Superior temporal gyrus (tissue), 1 donor: ENCODE data around the gene ZNF319.

ENCODE experiments used
- DNase-seq: peaks from one replicate; pipeline ENCODE4 v3.0.0-alpha.2; 2016; ENCODE audit errors: extremely low spot score

ZNF319 gene

GRCh38 chr16:57977418-57978069 is 22.9 kb downstream of the ZNF319 start:
- DNase-seq = no peak

GRCh38 chr16:57976331-57976796 is 24.1 kb downstream of the ZNF319 start:
- peak; percentile 86 for DNase-seq

DNA sequence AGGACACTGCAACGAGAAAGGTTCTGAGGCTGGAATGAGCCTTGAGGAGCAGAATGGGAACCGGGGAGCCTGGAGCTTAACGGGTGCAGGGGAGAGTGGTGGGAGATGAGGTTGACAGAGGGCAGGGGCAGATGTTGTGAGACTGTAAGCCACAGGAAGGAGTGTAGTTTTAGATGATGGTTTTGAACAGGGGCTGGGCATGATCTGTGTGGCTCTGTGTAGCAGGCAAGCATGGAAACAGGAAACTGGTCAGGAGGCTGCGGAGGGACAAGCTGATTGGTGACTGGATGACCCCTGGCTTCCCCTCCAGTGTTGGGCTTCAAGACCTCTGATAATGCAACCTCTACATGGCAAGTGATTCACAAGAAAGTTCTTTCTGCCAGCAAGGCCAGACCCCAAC is 28.2 kb downstream of the ZNF319 start:
- DNase-seq = no peak

DNA sequence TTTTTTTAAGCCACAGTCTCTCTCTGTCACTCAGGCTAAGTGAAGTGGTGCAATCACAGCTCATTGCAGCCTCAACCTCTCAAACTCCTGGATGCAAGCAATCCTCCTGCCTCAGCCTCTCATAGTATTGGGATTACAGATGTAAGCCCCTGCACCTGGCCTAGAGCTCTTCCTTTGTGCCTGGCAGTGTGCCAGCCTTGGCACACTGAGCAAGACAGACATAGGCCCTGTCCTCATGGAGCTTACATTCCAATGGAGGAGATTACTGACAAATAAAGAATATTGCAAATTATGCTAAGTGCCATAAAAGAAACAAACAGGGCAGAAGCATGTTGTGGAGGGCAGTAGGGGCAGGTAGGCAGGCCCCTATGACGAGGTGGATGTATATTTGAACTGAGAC is 28.6 kb downstream of the ZNF319 start:
- no peak for DNase-seq

GRCh38 chr16:57970970-57971369 is 29.5 kb downstream of the ZNF319 start, which contains the start of gene CNGB1:
Gene CNGB1 (minus strand): TSS chr16:57971128. CDS start chr16:57967286, 3,842 bp downstream.
- DNase-seq = no peak

- DNase-seq = no peak
Observed at GRCh38 chr16:57970319-57970718, 30.2 kb downstream of the ZNF319 start.

- DNase-seq = no peak
Observed at GRCh38 chr16:57969451-57970123, 30.9 kb downstream of the ZNF319 start.

- no peak for DNase-seq
Observed at GRCh38 chr16:57967916-57968315, 32.6 kb downstream of the ZNF319 start.

- no peak for DNase-seq
Observed at GRCh38 chr16:57966986-57967385, 33.5 kb downstream of the ZNF319 start.

GRCh38 chr16:57966204-57966771 is 34.2 kb downstream of the ZNF319 start:
- no peak for DNase-seq

DNA sequence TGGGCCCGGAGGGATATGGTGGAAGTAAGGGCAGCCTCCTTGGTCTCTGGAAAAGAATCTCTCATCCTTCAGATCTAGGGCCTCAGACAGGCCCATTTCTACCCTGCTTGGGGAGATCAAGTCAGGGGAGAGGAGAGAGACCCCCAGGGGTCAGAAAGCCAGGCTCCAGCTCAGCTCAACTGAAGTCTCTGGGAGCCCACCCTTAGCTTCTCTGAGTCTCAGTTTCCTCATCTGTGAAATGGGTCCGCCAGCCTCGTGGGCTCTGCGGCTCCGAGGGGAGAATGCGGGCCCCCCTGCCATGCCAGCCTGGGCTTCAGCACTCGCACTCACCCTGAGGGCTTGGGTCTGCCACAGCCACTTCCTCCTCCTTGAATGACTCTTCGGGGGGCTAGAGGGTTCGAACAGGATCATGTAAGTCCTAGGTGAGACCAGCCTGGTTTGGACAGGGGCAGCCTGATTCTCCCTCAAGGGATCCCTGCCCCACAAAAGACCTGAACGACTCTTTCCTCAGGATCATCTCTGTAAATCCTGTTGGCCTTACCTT is 36.2 kb downstream of the ZNF319 start:
- DNase-seq = no peak

DNA sequence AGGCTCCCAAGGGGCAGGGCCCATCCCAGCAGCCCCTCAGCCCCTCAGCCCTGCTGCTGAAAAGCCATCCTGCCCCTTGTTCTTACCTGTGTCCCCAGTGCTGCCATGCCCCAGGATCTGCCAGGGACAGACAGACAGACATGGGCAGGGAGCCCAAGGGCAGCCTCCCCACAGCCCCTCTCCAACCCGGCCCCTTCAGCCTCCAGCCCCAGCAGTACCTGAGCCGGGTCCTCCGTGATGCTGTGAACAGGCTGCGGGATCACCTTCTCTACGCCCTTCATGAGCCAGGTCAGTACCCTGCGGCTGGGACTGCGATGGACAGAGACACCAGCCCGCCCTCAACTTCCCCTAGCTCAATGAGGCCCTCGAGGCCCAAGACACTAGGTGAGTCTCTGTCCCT is 37.7 kb downstream of the ZNF319 start:
- DNase-seq = no peak

- DNase-seq = no peak
Observed at GRCh38 chr16:57962046-57962445, 38.4 kb downstream of the ZNF319 start.

DNA sequence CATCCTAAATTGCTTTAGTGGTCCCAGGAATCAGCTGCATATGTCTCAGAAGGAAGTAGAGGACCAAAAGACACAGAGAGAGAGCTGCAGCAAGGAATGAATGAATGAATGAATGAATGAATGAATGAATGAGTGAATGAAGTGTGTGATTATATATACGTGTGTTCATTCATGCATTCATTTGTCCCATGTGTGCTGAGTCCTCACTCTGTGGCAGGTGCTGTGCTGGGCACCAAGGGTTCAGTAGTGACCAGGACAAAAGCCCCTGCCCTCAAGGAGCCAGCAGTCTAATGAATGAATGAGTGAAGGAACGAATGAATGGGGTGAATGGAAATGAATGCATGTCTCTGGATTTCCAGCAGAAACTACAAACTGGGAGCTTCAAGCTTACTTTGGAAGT is 38.9 kb downstream of the ZNF319 start:
- DNase-seq = no peak

DNA sequence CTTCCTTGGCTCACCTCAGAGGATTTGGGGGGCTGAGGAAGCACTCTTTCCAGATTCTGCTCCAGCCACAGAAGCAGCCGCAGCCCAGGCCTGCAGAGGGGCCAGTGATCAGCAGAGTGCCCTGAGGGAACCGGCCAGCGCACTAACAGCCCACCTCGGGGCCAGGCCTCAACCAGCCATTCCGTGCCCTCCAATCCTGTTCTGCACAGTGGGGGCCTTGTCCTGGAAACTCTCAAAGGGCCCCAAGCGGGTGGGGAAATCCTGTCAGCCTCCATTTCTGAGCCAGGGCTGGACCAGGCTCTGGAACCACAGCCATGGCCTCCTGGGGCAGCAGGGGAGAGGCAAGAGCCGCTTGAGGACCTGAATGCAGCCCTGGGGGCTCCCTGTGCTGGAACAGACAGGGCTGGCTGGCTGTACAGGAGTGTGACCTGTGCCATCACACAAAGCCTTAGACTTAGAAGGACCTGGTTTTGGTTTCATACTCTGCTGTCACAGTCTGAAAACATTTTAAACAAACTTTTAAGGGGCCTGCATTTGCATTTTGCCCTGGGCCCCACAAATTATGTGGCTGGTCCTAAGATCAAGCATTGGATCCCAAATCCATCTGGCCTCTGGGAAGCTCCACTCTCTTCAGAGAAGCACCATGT is 39.5 kb downstream of the ZNF319 start:
- no peak for DNase-seq

GRCh38 chr16:57960310-57960709 is 40.2 kb downstream of the ZNF319 start:
- no peak for DNase-seq

DNA sequence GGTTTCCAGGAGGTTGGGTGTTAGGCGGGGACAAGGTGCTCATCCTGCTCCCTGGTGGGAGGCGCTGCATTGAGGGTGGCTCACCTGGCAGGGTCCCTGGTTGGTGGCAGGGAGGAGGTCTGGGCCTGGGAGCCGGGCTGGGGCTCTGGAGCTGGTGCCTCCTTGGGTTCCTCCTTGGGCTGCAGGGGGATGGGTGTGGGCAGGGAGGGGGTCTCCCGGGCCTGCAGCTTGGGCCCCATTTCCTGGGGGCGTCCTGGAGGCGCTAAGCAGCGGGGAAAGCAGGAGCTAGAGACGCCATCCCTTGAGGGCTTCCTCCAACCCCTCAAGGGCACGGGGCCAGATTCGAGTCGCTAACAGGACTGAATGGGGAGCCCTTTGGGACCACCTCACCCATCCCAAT is 40.7 kb downstream of the ZNF319 start:
- DNase-seq = no peak

DNA sequence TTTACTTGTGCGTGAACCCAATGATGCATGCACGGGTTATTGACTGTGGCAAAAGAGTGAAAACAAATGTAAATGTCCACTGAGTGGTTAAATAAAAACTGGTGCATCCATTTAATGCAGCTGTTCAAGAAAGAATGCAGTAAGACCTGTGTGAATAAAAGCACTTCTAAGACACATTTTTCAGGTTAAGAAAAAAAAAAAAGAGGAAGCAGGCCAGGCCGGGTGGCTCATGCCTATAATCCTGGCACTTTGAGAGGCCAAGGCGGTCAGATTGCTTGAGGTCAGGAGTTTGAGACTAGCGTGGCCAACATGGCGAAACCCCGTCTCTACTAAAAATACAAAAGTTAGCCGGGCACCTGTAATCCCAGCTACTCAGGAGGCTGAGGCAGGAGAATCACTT is 41.4 kb downstream of the ZNF319 start:
- no peak for DNase-seq

- no peak for DNase-seq
Observed at GRCh38 chr16:57958544-57958943, 41.9 kb downstream of the ZNF319 start.

DNA sequence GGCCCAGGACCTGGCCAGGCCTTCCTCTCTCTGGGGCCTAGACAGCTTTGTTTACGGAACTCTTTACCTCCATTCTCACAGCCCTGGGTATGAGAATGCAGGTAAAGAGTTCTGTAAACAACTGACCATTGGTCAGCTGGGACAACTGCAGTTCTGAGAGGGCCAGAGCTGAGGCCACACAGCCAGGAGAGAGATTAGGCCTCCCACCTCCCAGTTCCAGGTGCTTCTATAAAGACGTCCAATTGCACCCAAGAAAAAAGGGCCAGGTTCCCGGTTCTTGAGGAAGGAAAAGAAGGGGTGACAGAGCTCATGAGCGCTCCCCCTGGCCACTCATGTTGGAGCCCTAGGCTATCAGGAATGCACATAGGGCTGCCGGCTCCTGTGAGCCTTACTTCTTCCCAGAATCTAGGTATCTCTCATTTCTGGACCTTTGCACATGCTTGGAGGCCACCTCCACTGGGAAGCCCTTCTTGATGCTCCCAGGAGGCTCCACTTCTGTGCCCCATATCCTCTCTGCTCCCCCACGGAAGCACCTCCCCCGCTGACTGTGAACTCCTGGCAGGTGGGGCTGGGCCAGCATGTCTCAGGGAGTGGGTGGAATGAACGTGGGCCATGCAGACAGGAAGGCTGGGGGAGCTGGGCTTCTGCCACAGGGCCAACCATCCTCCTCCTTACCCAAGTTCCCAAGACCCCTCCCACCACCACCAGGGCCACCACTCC is 42.6 kb downstream of the ZNF319 start:
- no peak for DNase-seq

DNA sequence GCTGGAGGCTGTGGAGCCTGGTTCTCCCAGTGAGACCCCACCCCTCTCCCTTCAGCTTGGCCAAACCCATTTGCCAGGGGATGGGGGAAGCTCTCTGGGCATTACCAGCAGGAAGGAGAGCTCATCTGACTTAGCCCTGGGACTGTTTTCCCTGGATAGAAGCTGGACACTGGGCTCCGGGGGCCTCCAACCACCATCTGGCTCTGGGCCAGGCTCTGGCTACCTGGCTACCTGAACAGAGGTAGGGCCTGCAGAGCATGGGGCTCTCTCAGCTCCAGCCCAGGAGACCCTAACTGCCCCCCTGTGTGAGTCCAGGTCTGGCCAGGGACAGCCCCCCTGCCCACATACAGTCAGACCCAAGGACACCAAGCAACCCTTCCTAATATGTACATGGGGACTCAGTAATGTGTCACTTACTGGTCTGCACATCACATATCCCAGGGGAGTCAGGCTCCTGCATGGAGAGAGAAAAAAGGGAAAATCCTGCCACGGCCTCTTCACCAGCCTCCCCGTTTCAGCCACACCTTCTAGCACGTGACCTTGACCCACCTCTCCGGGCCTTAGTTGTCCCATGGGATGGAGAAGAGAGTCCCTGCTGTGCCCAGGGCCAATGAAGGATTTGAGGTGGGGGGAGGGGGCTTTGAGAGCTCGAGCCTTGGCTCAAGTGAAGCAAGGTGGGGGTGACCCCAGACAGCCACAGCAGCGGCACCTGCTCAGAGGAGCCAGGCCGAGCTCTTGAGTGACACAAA is 43.4 kb downstream of the ZNF319 start:
- DNase-seq = no peak
